Sigmoid colon (tissue), 7 donors: Measurements from ENCODE around the gene CACNA1A. TPM values are rescaled to one million over a fixed set of nuclear protein-coding genes. Genes with fewer than 3 reads are reported as not detected.

Source experiments
- DNase-seq: peaks from one replicate; pipeline ENCODE4 v3.0.0-alpha.2; 2019
- H3K27ac ChIP-seq, 4 donors: fragments of 200-600 bp; sonication (generic); one replicate each; pipeline ENCODE4 v1.5.1; 2016 to 2019; ENCODE audit warnings: mild to moderate bottlenecking in 1 of 4
- H3K27me3 ChIP-seq, 3 donors: fragments of 200-600 bp; sonication (generic); one replicate each; pipeline ENCODE4 v1.5.1; 2019; ENCODE audit warnings: mild to moderate bottlenecking in 1 of 3
- H3K36me3 ChIP-seq, 4 donors: fragments of 200-600 bp; sonication (generic); one replicate each; pipeline ENCODE4 v1.5.1; 2016 to 2019
- H3K4me1 ChIP-seq, 4 donors: fragments of 200-600 bp; sonication (generic); one replicate each; pipeline ENCODE4 v1.5.1; 2017 to 2019
- H3K4me3 ChIP-seq, 4 donors: fragments of 200-600 bp; sonication (generic); one replicate each; pipeline ENCODE4 v1.5.1; 2017 to 2019; ENCODE audit warnings: mild to moderate bottlenecking in 2 of 4, moderate library complexity in 1 of 4
- H3K9me3 ChIP-seq, 4 donors: fragments of 200-600 bp in 3 of 4; sonication (generic) in 3 of 4; one replicate each; pipeline versions ENCODE4 v1.5.1 to v1.6.1; 2013 to 2019
- CTCF ChIP-seq, 4 experiments: fragments of 450-650 bp in 3 of 4; fragments of 200-600 bp in 1 of 4; IDR thresholded peaks; one replicate each; pipeline ENCODE4 v1.5.1; 2016 to 2019; ENCODE audit warnings: antibody characterized with exemption in 4 of 4, mild to moderate bottlenecking in 3 of 4, moderate library complexity in 2 of 4
- EP300 ChIP-seq, 4 donors: sonication (generic); formaldehyde crosslinking; IDR thresholded peaks; one replicate each; pipeline ENCODE4 v1.6.1; 2017; ENCODE audit warnings: antibody characterized with exemption in 4 of 4
- POLR2A ChIP-seq, 2 donors: fragments of 450-650 bp; IDR thresholded peaks; one replicate each; pipeline ENCODE4 v1.6.1; 2016; ENCODE audit warnings: antibody characterized with exemption in 2 of 2, mild to moderate bottlenecking in 2 of 2, moderate library complexity in 2 of 2
- POLR2AphosphoS5 ChIP-seq, 4 donors: sonication (generic); formaldehyde crosslinking; IDR thresholded peaks; one replicate each; pipeline ENCODE4 v1.6.1; 2017; ENCODE audit warnings: antibody characterized with exemption in 4 of 4
- WGBS, 2 donors: extraction: QIAGEN DNeasy Blood & Tissue Kit; methylation state at CpG; one replicate each; pipeline ENCODE4 v1.1.7; 2013; 5-methylcytosine and 5-hydroxymethylcytosine counted together
- intact Hi-C: fragments of 100-400 bp; cut with DNase I; formaldehyde crosslinking; loops from one replicate; pipeline ENCODE4 v1.15.1; 2023
- polyA plus RNA-seq, 3 donors: library from polyadenylated mRNA; stranded (reverse); fragments of 200-250 nt; gene quantifications; one replicate each; pipeline ENCODE4 v1.2.3, GENCODE V29; 2013
- total RNA-seq, 4 donors: library from RNA; depleted of rRNA; stranded (reverse); fragments of >200 nt; gene quantifications; one replicate each; pipeline ENCODE4 v1.1.0, GENCODE V29; 2016
- donor health status: healthy with polysubstance abuse.
- donor health status: Bipolar disorder and iron deficiency.
- donor health status: healthy.

CACNA1A gene
- total and polyA plus RNA-seq, 7 donors, result 0.14 to 3.6 (median 1.6) TPM; not detected in 1

GRCh38 chr19:13212759-13213330 lies 293.4 kb downstream of the CACNA1A start:
- WGBS, 2 donors, result 41 to 66% methylated on average over 7 of the region's 7 CpGs
- peak; percentile 72 for DNase-seq
- TF ChIP-seq POLR2AphosphoS5 (IDR thresholded peaks at IDR 0.05) (no peak), CTCF (IDR thresholded peaks at IDR 0.05) (peak in 1 of 4 experiments; percentile 38), POLR2A (IDR thresholded peaks at IDR 0.05) (no peak), EP300 (IDR thresholded peaks at IDR 0.05) (no peak)
- H3K4me1 ChIP-seq, result peaks cover 0 to 4% (median under 1%) of the 10 kb centered on the region in 4 donors
- H3K36me3 ChIP-seq, result no peaks in the 10 kb centered on the region
- H3K27ac ChIP-seq, result no peak overlapping the region
- peaks cover 0 to 4% (median 0%) of the 10 kb centered on the region in 3 donors for H3K27me3 ChIP-seq
- H3K9me3 ChIP-seq, result no peaks in the 10 kb centered on the region
- intact Hi-C loops, result no loop called here
- no peak overlapping the region for H3K4me3 ChIP-seq

- no peak for TF ChIP-seq POLR2A (IDR thresholded peaks at IDR 0.05)
- TF ChIP-seq EP300 (IDR thresholded peaks at IDR 0.05), result no peak
- WGBS, 2 donors, result 91% methylated on average over 16 of the region's 16 CpGs
- intact Hi-C loops, result no loop called here
- H3K9me3 ChIP-seq, result no peaks in the 10 kb centered on the region
- H3K4me3 ChIP-seq, result no peak overlapping the region
- H3K27me3 ChIP-seq, result peaks cover 0 to 4% (median 0%) of the 10 kb centered on the region in 3 donors
- H3K4me1 ChIP-seq, result peaks cover 0 to 15% (median 4%) of the 10 kb centered on the region in 4 donors
- H3K36me3 ChIP-seq, result no peaks in the 10 kb centered on the region
- H3K27ac ChIP-seq, result no peak overlapping the region
- no peak for DNase-seq
Measured at GRCh38 chr19:13211426-13212308, 294.6 kb downstream of the CACNA1A start.

- DNase-seq, result no peak
- Histone ChIP-seq H3K36me3 (no peaks in the 10 kb centered on the region), H3K9me3 (no peaks in the 10 kb centered on the region), H3K4me3 (no peak overlapping the region), H3K27me3 (peaks cover 0 to 4% (median 0%) of the 10 kb centered on the region in 3 donors), H3K27ac (no peak overlapping the region), H3K4me1 (peaks cover 0 to 15% (median 4%) of the 10 kb centered on the region in 4 donors)
- intact Hi-C loops, result no loop called here
- TF ChIP-seq POLR2A (IDR thresholded peaks at IDR 0.05), result no peak
- no peak for TF ChIP-seq CTCF (IDR thresholded peaks at IDR 0.05)
- TF ChIP-seq EP300 (IDR thresholded peaks at IDR 0.05), result no peak
- TF ChIP-seq POLR2AphosphoS5 (IDR thresholded peaks at IDR 0.05), result no peak
- WGBS, 2 donors, result 79 to 85% methylated on average over 20 of the region's 20 CpGs
Measured at GRCh38 chr19:13210941-13211340, 295.3 kb downstream of the CACNA1A start.

GRCh38 chr19:13210339-13210775 lies 295.9 kb downstream of the CACNA1A start:
- no peak for DNase-seq
- H3K9me3 ChIP-seq, result no peaks in the 10 kb centered on the region
- H3K36me3 ChIP-seq, result no peaks in the 10 kb centered on the region
- peaks cover 0 to 15% (median 4%) of the 10 kb centered on the region in 4 donors for H3K4me1 ChIP-seq
- H3K4me3 ChIP-seq, result no peak overlapping the region
- intact Hi-C loops, result no loop called here
- 67 to 71% methylated on average over 13 of the region's 13 CpGs for WGBS, 2 donors
- H3K27me3 ChIP-seq, result peaks cover 0 to 4% (median 0%) of the 10 kb centered on the region in 3 donors
- TF ChIP-seq POLR2AphosphoS5 (IDR thresholded peaks at IDR 0.05) (no peak), CTCF (IDR thresholded peaks at IDR 0.05) (no peak), EP300 (IDR thresholded peaks at IDR 0.05) (no peak), POLR2A (IDR thresholded peaks at IDR 0.05) (no peak)
- no peak overlapping the region for H3K27ac ChIP-seq
